Karpas-422 (cell line): ENCODE data around the gene PPARA. TPM values are rescaled to one million over a fixed set of nuclear protein-coding genes. Genes with fewer than 3 reads are reported as not detected.
A peak's percentile ranks its signal among the peaks of the same experiment; 100 is the strongest.

Source experiments
- DNase-seq: peaks from one replicate; pipeline ENCODE4 v3.0.0-alpha.2; 2015
- H2AFZ ChIP-seq: fragments of 200-600 bp; sonication (generic); 2 replicates; pipeline ENCODE4 v1.6.1; 2014; ENCODE audit warnings: antibody characterized with exemption, low read length, mixed read lengths
- H3K27ac ChIP-seq: fragments of 200-600 bp; sonication (generic); 2 replicates; pipeline ENCODE4 v1.5.1; 2014; ENCODE audit warnings: mild to moderate bottlenecking, low read length, moderate library complexity
- H3K27me3 ChIP-seq: fragments of 200-600 bp; sonication (generic); 2 replicates; pipeline ENCODE4 v1.6.1; 2014; ENCODE audit warnings: low read length, mixed read lengths
- H3K36me3 ChIP-seq: fragments of 200-600 bp; sonication (generic); 2 replicates; pipeline ENCODE4 v1.6.1; 2014; ENCODE audit warnings: low read length, mixed read lengths; ENCODE audit not compliant: insufficient read depth
- H3K4me1 ChIP-seq: fragments of 200-600 bp; sonication (generic); 2 replicates; pipeline ENCODE4 v1.6.1; 2014; ENCODE audit warnings: mild to moderate bottlenecking, low read length, mixed read lengths
- H3K4me2 ChIP-seq: fragments of 200-600 bp; sonication (generic); 2 replicates; pipeline ENCODE4 v1.6.1; 2014; ENCODE audit warnings: low read length, low read depth, mild to moderate bottlenecking; ENCODE audit not compliant: poor library complexity, severe bottlenecking
- H3K4me3 ChIP-seq: fragments of 200-600 bp; sonication (generic); 2 replicates; pipeline ENCODE4 v1.5.1; 2014; ENCODE audit warnings: mild to moderate bottlenecking, antibody characterized with exemption, low read length, mixed read lengths
- H3K79me2 ChIP-seq: fragments of 200-600 bp; sonication (generic); 2 replicates; pipeline ENCODE4 v1.6.1; 2014; ENCODE audit warnings: mild to moderate bottlenecking, low read length, mixed read lengths
- H3K9ac ChIP-seq: fragments of 200-600 bp; sonication (generic); 2 replicates; pipeline ENCODE4 v1.6.0; 2014; ENCODE audit warnings: low read length
- H3K9me2 ChIP-seq: fragments of 200-600 bp; sonication (generic), shearing (Covaris generic); replicated peaks from 2 replicates; pipeline ENCODE4 v1.6.0; 2014; ENCODE audit warnings: mild to moderate bottlenecking, low read length, moderate library complexity; ENCODE audit not compliant: insufficient read depth
- H3K9me3 ChIP-seq: fragments of 300-700, 200-600 bp; sonication (generic); 2 replicates; pipeline ENCODE4 v1.6.1; 2014; ENCODE audit warnings: low read length, mixed read lengths
- H4K20me1 ChIP-seq: fragments of 200-600 bp; sonication (generic); 2 replicates; pipeline ENCODE4 v1.6.1; 2014; ENCODE audit warnings: mild to moderate bottlenecking, antibody characterized with exemption, low read length, low read depth; ENCODE audit not compliant: insufficient read depth
- total RNA-seq: library from RNA; depleted of rRNA; stranded (reverse); fragments of >200 nt; shearing (Covaris generic); gene quantifications from 2 replicates; pipeline ENCODE4 v1.2.3, GENCODE V29; 2014; ENCODE audit warnings: low replicate concordance

The PPARA gene
- total RNA-seq, 1 experiment from 2014 or later, result 23.5 TPM

- Histone ChIP-seq H3K27me3 (no peaks in the 10 kb centered on the region), H3K9me2 (no peaks in the 10 kb centered on the region), H3K4me1 (peaks cover 24% of the 10 kb centered on the region), H3K9me3 (no peaks in the 10 kb centered on the region), H3K36me3 (peaks cover 5% of the 10 kb centered on the region; the same call in 1 of the 2 replicates), H3K4me3 (peak overlapping the region; percentile 76), H4K20me1 (no peaks in the 10 kb centered on the region), H2AFZ (0 out of 2 replicates have a peak overlapping the region, but pooled peaks have one; percentile 96), H3K9ac (peak overlapping the region; percentile 75), H3K4me2 (peak overlapping the region; percentile 95), H3K27ac (no peak overlapping the region), H3K79me2 (peaks cover 18% of the 10 kb centered on the region)
- no peak for DNase-seq
Measured at GRCh38 chr22:46148816-46149511, 1.4 kb upstream of the PPARA start.

DNA sequence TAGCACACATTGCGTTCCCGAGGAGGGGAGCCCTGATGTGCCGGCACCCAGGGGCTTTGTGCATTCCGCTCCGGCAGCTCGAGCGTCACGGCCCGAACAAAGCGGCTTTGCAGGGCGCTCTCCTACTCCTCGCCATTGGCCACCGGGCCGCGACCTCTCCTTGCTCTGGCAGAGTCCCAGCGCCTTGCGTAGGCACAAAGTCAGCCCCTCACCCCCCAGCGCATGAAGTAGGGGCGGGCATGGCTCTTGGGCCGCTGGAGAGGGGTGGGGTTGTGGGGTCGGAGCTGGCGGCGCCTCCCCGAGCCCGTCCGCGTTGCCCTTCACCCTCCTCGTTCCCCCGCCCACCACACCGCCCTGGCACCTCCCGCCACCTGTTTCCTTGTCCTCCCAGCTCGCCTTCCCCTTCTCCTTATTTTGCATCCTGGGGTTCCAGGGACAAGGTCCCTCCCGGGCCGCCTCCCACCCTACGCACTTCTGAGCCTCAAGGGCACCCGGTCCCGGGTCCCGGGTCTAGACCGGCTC lies 753 bp upstream of the PPARA start:
- Histone ChIP-seq H3K4me2 (peak overlapping the region; percentile 95), H3K4me3 (peak overlapping the region; percentile 76), H4K20me1 (no peaks in the 10 kb centered on the region), H3K79me2 (peaks cover 18% of the 10 kb centered on the region), H3K9me3 (no peaks in the 10 kb centered on the region), H3K36me3 (peaks cover 5% of the 10 kb centered on the region; the same call in 1 of the 2 replicates), H3K27me3 (no peaks in the 10 kb centered on the region), H3K9me2 (no peaks in the 10 kb centered on the region), H3K4me1 (peaks cover 24% of the 10 kb centered on the region), H2AFZ (peak overlapping the region; percentile 96), H3K27ac (no peak overlapping the region), H3K9ac (peak overlapping the region; percentile 75)
- DNase-seq, result peak; percentile 65

GRCh38 chr22:46150655-46151477 lies 540 bp downstream of the PPARA start:
- no peaks in the 10 kb centered on the region for H4K20me1 ChIP-seq
- H3K36me3 ChIP-seq, result peaks cover 8% of the 10 kb centered on the region
- H3K9me2 ChIP-seq, result no peaks in the 10 kb centered on the region
- peak; percentile 71 for DNase-seq
- H2AFZ ChIP-seq, result peak overlapping the region; percentile 69
- H3K79me2 ChIP-seq, result peaks cover 26% of the 10 kb centered on the region
- peak overlapping the region; percentile 95 for H3K9ac ChIP-seq
- H3K27ac ChIP-seq, result peak overlapping the region; percentile 64; the same call in 1 of the 2 replicates
- peaks cover 24% of the 10 kb centered on the region for H3K4me1 ChIP-seq
- H3K27me3 ChIP-seq, result no peaks in the 10 kb centered on the region
- H3K4me3 ChIP-seq, result peak overlapping the region; percentile 95
- H3K4me2 ChIP-seq, result peak overlapping the region; percentile 100
- H3K9me3 ChIP-seq, result no peaks in the 10 kb centered on the region

- Histone ChIP-seq H3K4me1 (peaks cover 24% of the 10 kb centered on the region), H3K9ac (no peak overlapping the region), H3K4me2 (no peak overlapping the region), H3K27ac (no peak overlapping the region), H2AFZ (no peak overlapping the region), H4K20me1 (no peaks in the 10 kb centered on the region), H3K9me2 (no peaks in the 10 kb centered on the region), H3K27me3 (no peaks in the 10 kb centered on the region), H3K36me3 (peaks cover 18% of the 10 kb centered on the region), H3K4me3 (no peak overlapping the region), H3K9me3 (no peaks in the 10 kb centered on the region), H3K79me2 (peaks cover 46% of the 10 kb centered on the region)
- no peak for DNase-seq
Measured at GRCh38 chr22:46153930-46154329, 3.6 kb downstream of the PPARA start.

DNA sequence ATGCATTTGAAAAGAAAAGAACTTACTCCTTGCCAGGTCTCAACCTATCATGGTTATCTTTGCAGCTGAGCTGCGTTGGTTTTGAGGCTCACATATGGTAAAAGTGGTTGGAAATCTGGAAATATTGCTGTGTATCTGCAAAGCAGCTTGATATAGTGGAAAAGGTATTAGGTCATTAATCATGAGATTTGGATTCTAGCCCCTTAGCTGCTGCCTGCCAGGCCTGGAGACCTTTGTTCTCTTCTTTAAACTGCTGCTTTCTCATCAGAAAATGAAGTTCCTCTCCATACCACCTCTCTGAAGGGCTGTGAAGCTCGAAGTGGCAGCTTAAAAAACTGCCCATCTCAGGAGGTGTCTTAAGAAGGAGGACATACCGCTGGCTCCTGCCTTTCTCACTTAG lies 5.7 kb downstream of the PPARA start:
- no peak overlapping the region for H2AFZ ChIP-seq
- H3K4me3 ChIP-seq, result no peak overlapping the region
- H4K20me1 ChIP-seq, result no peaks in the 10 kb centered on the region
- no peak overlapping the region for H3K27ac ChIP-seq
- no peak overlapping the region for H3K9ac ChIP-seq
- no peaks in the 10 kb centered on the region for H3K27me3 ChIP-seq
- peaks cover 18% of the 10 kb centered on the region for H3K36me3 ChIP-seq
- H3K9me3 ChIP-seq, result no peaks in the 10 kb centered on the region
- peaks cover 14% of the 10 kb centered on the region for H3K4me1 ChIP-seq
- no peak for DNase-seq
- peaks cover 46% of the 10 kb centered on the region for H3K79me2 ChIP-seq
- no peaks in the 10 kb centered on the region for H3K9me2 ChIP-seq
- H3K4me2 ChIP-seq, result no peak overlapping the region

DNA sequence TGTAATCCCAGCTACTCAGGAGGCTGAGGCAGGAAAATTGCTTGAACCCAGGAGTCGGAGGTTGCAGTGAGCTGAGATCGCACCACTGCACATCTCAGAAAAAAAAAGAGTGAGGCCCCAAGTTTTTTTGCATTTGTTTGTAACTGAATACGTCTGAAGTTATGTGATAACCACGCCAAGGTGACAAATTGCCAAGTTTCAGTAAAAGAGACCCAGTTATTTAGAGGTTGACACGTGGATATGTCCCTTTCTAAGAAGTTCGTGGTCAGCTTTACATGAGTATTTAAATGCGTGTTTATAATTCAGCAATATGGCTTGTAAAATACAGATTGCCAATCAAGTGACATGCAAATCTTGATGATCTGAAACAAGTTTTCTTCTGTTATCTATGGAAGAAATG lies 8.0 kb downstream of the PPARA start:
- no peaks in the 10 kb centered on the region for H3K4me1 ChIP-seq
- no peaks in the 10 kb centered on the region for H3K9me3 ChIP-seq
- DNase-seq, result no peak
- H3K9ac ChIP-seq, result no peak overlapping the region
- peaks cover 34% of the 10 kb centered on the region for H3K79me2 ChIP-seq
- no peak overlapping the region for H3K4me3 ChIP-seq
- H3K4me2 ChIP-seq, result no peak overlapping the region
- no peaks in the 10 kb centered on the region for H4K20me1 ChIP-seq
- H3K36me3 ChIP-seq, result peaks cover 13% of the 10 kb centered on the region
- no peaks in the 10 kb centered on the region for H3K27me3 ChIP-seq
- no peaks in the 10 kb centered on the region for H3K9me2 ChIP-seq
- no peak overlapping the region for H3K27ac ChIP-seq
- H2AFZ ChIP-seq, result no peak overlapping the region

GRCh38 chr22:46159212-46159611 lies 8.9 kb downstream of the PPARA start:
- Histone ChIP-seq H3K4me1 (no peaks in the 10 kb centered on the region), H3K27ac (no peak overlapping the region), H3K9me3 (no peaks in the 10 kb centered on the region), H3K79me2 (peaks cover 32% of the 10 kb centered on the region), H3K27me3 (no peaks in the 10 kb centered on the region), H4K20me1 (no peaks in the 10 kb centered on the region), H3K4me3 (no peak overlapping the region), H3K9me2 (no peaks in the 10 kb centered on the region), H3K36me3 (peaks cover 13% of the 10 kb centered on the region), H3K4me2 (no peak overlapping the region), H3K9ac (no peak overlapping the region), H2AFZ (no peak overlapping the region)
- DNase-seq, result no peak

GRCh38 chr22:46159777-46160176 lies 9.5 kb downstream of the PPARA start:
- Histone ChIP-seq H3K4me1 (no peaks in the 10 kb centered on the region), H3K9me3 (no peaks in the 10 kb centered on the region), H3K27me3 (no peaks in the 10 kb centered on the region), H3K79me2 (peaks cover 35% of the 10 kb centered on the region), H2AFZ (no peak overlapping the region), H3K36me3 (peaks cover 17% of the 10 kb centered on the region), H3K4me2 (no peak overlapping the region), H4K20me1 (no peaks in the 10 kb centered on the region), H3K9me2 (no peaks in the 10 kb centered on the region), H3K9ac (no peak overlapping the region), H3K4me3 (no peak overlapping the region), H3K27ac (no peak overlapping the region)
- DNase-seq, result no peak
